HepG2 (cell line): ENCODE data around the gene RGS6.

Source experiments
- CHD4 ChIP-seq: fragments of 200-600 bp; sonication (generic); IDR thresholded peaks from 2 replicates; pipeline ENCODE4 v1.7.0; 2017; ENCODE audit warnings: mild to moderate bottlenecking, low read length, borderline replicate concordance
- CTCF ChIP-seq: sonication (generic); formaldehyde crosslinking; IDR thresholded peaks from 2 replicates; pipeline ENCODE4 v1.5.0; 2020; ENCODE audit warnings: mild to moderate bottlenecking, missing genetic modification reagents, moderate library complexity
- ESRRA ChIP-seq: sonication (generic); formaldehyde crosslinking; IDR thresholded peaks from 2 replicates; pipeline ENCODE4 v1.5.1; 2020; ENCODE audit warnings: mild to moderate bottlenecking, low read depth, missing genetic modification reagents
- GABPB1 ChIP-seq: IDR thresholded peaks from 2 replicates; pipeline ENCODE4 v1.6.1; 2016; ENCODE audit warnings: mild to moderate bottlenecking, missing genetic modification reagents, moderate library complexity, missing compliant biosample characterization
- HMG20B ChIP-seq: conservative IDR thresholded peaks from 2 replicates; pipeline ENCODE4 v1.6.1; 2016; ENCODE audit warnings: missing genetic modification reagents, missing compliant biosample characterization
- HNF1B ChIP-seq: sonication (generic); formaldehyde crosslinking; IDR thresholded peaks from 2 replicates; pipeline ENCODE4 v1.5.1; 2020; ENCODE audit warnings: mild to moderate bottlenecking, moderate library complexity, missing genetic modification reagents
- JUND ChIP-seq: sonication (generic); formaldehyde crosslinking; IDR thresholded peaks from 2 replicates; pipeline ENCODE4 v1.8.0; 2022; ENCODE audit warnings: mild to moderate bottlenecking, missing genetic modification reagents
- NR0B2 ChIP-seq: sonication (generic); formaldehyde crosslinking; IDR thresholded peaks from 2 replicates; pipeline ENCODE4 v1.4.0; 2020; ENCODE audit warnings: mild to moderate bottlenecking, missing genetic modification reagents
- RXRA ChIP-seq: sonication (generic); formaldehyde crosslinking; IDR thresholded peaks from 2 replicates; pipeline ENCODE4 v1.5.1; 2020; ENCODE audit warnings: missing genetic modification reagents
- STAG1 ChIP-seq: sonication (generic); formaldehyde crosslinking; IDR thresholded peaks from 2 replicates; pipeline ENCODE4 v1.4.0; 2020; ENCODE audit warnings: missing genetic modification reagents
- ZNF317 ChIP-seq: sonication (generic); formaldehyde crosslinking; IDR thresholded peaks from 2 replicates; pipeline ENCODE4 v1.5.0; 2020; ENCODE audit warnings: mild to moderate bottlenecking, missing genetic modification reagents
- ZNF326 ChIP-seq: sonication (generic); formaldehyde crosslinking; IDR thresholded peaks from 2 replicates; pipeline ENCODE4 v1.4.0; 2020; ENCODE audit warnings: missing genetic modification reagents, borderline replicate concordance
- ZNF598 ChIP-seq: sonication (generic); formaldehyde crosslinking; IDR thresholded peaks from 2 replicates; pipeline ENCODE4 v1.5.1; 2020; ENCODE audit warnings: mild to moderate bottlenecking, missing genetic modification reagents, borderline replicate concordance

- TF ChIP-seq GABPB1 (CRISPR knock-in tag) (no peak), HMG20B (CRISPR knock-in tag) (no peak), NR0B2 (no peak), STAG1 (CRISPR knock-in tag) (no peak), ZNF598 (no peak), ZNF326 (CRISPR knock-in tag) (no peak), JUND (CRISPR knock-in tag) (no peak), RXRA (CRISPR knock-in tag) (no peak), ZNF317 (no peak), CHD4 (no peak), ESRRA (no peak), CTCF (CRISPR knock-in tag) (no peak), HNF1B (CRISPR knock-in tag) (no peak)
These were observed 376.8 kb downstream of the RGS6 start for GRCh38 chr14:72308967-72309485.
